ENCODE data around the gene GPR84. TPM values are rescaled to one million over a fixed set of nuclear protein-coding genes. Genes with fewer than 3 reads are reported as not detected.
A peak's percentile ranks its signal among the peaks of the same experiment; 100 is the strongest.

GPR84 gene
- total and polyA plus RNA-seq, 9 of the 15 experiments (the other 6 are each of a cell fraction or from before 2014, with no cell fraction given) = 0.07 to 0.18 (median 0.11) TPM; not detected in 5

- no peak for TF ChIP-seq MLX (CRISPR knock-in tag; conservative IDR thresholded peaks at IDR 0.05)
- TF ChIP-seq RBM34 (IDR thresholded peaks at IDR 0.05; ENCODE audit: borderline replicate concordance, insufficient read depth, low read length) = no peak
- TF ChIP-seq FOXJ2 (tag; IDR thresholded peaks at IDR 0.05) = 0 out of 2 replicates have a peak, but pooled peaks have one; percentile 38
- TF ChIP-seq LEF1 (IDR thresholded peaks at IDR 0.05) = 0 out of 2 replicates have a peak, but pooled peaks have one; percentile 40
- no peak for TF ChIP-seq ETV6 (IDR thresholded peaks at IDR 0.05; ENCODE audit: borderline replicate concordance in 1 of 2, low read depth in 2 of 2, low read length in 1 of 2)
- TF ChIP-seq ETV6 (CRISPR knock-in tag; IDR thresholded peaks at IDR 0.05; ENCODE audit: borderline replicate concordance) = no peak; the same call in 1 of the 2 replicates
- TF ChIP-seq SOX6 (IDR thresholded peaks at IDR 0.05) = peak; percentile 43; the same call in 1 of the 2 replicates
- TF ChIP-seq KLF6 (CRISPR knock-in tag; IDR thresholded peaks at IDR 0.05; ENCODE audit: borderline replicate concordance) = 0 out of 2 replicates have a peak, but pooled peaks have one; percentile 48
- TF ChIP-seq POLR3A (IDR thresholded peaks at IDR 0.05; ENCODE audit: borderline replicate concordance, extremely low read depth, insufficient read depth, insufficient read length) = no peak
- no peak for TF ChIP-seq PHF21A (IDR thresholded peaks at IDR 0.05; ENCODE audit: borderline replicate concordance, low read depth)
- TF ChIP-seq SIN3B (IDR thresholded peaks at IDR 0.05; ENCODE audit: low read depth) = peak; percentile 89
- peak; percentile 84 for TF ChIP-seq GMEB1 (CRISPR knock-in tag; IDR thresholded peaks at IDR 0.05)
- TF ChIP-seq NCOA1 (IDR thresholded peaks at IDR 0.05; ENCODE audit: low read depth) = peak; percentile 63; the same call in 1 of the 2 replicates
- TF ChIP-seq TCF3 (CRISPR knock-in tag; IDR thresholded peaks at IDR 0.05) = peak; percentile 38
- TF ChIP-seq NBN (IDR thresholded peaks at IDR 0.05; ENCODE audit: low read depth) = peak; percentile 50
- peak; percentile 67 for TF ChIP-seq EP300 (IDR thresholded peaks at IDR 0.05; ENCODE audit: low read length)
- no peak for TF ChIP-seq ATF1 (CRISPR knock-in tag; IDR thresholded peaks at IDR 0.05)
- TF ChIP-seq ATF1 (tag; IDR thresholded peaks at IDR 0.05) = peak; percentile 97
- TF ChIP-seq PCBP1 (IDR thresholded peaks at IDR 0.05; ENCODE audit: low read depth, low read length, poor library complexity, severe bottlenecking) = no peak
- peak; percentile 36 for TF ChIP-seq HDAC2 (IDR thresholded peaks at IDR 0.05)
- TF ChIP-seq HMG20B (CRISPR knock-in tag; IDR thresholded peaks at IDR 0.05) = no peak
- peak; percentile 66 for TF ChIP-seq PRDM10 (IDR thresholded peaks at IDR 0.05; ENCODE audit: partially characterized antibody)
- TF ChIP-seq ZBTB1 (CRISPR knock-in tag; IDR thresholded peaks at IDR 0.05; ENCODE audit: borderline replicate concordance, low read depth) = no peak
Observed at GRCh38 chr12:54324617-54325441, 39.5 kb downstream of the GPR84 start, which contains the start of gene COPZ1 (continued).

Data from K562 (cell line).